ENCODE measurements around the gene SLC2A13.
"Not testable (repeated sequence)": the region's sequence is repeated elsewhere in the genome, so short reads cannot be mapped to it uniquely, and the experiment has no call there.

SLC2A13 gene

GRCh38 chr12:39763071-39763889, 342.6 kb downstream of the SLC2A13 start:
- in situ Hi-C loops (cut with HindIII; ENCODE audit: low pct_ligation_motif_present, low sequenced_read_pairs): no loop called here
- TF ChIP-seq CTCF (IDR thresholded peaks at IDR 0.05; ENCODE audit: low read depth, low read length, missing control alignments): no peak
- no peak overlapping the region for H3K4me3 ChIP-seq (ENCODE audit: low read depth, low read length)
- no peaks in the 10 kb centered on the region for H3K27me3 ChIP-seq (replicated peaks)
- H3K27ac ChIP-seq: no peak overlapping the region
- H3K36me3 ChIP-seq (replicated peaks): no peaks in the 10 kb centered on the region
- no peak for DNase-seq

- no peak overlapping the region for H3K27ac ChIP-seq
- H3K4me3 ChIP-seq (ENCODE audit: low read depth, low read length): no peak overlapping the region
- TF ChIP-seq CTCF (IDR thresholded peaks at IDR 0.05; ENCODE audit: low read depth, low read length, missing control alignments): no peak
- no peaks in the 10 kb centered on the region for H3K36me3 ChIP-seq (replicated peaks)
- no peak for DNase-seq
- in situ Hi-C loops (cut with HindIII; ENCODE audit: low pct_ligation_motif_present, low sequenced_read_pairs): no loop called here
- H3K27me3 ChIP-seq (replicated peaks): no peaks in the 10 kb centered on the region
These were observed 350.4 kb downstream of the SLC2A13 start for GRCh38 chr12:39755478-39755877.

DNA sequence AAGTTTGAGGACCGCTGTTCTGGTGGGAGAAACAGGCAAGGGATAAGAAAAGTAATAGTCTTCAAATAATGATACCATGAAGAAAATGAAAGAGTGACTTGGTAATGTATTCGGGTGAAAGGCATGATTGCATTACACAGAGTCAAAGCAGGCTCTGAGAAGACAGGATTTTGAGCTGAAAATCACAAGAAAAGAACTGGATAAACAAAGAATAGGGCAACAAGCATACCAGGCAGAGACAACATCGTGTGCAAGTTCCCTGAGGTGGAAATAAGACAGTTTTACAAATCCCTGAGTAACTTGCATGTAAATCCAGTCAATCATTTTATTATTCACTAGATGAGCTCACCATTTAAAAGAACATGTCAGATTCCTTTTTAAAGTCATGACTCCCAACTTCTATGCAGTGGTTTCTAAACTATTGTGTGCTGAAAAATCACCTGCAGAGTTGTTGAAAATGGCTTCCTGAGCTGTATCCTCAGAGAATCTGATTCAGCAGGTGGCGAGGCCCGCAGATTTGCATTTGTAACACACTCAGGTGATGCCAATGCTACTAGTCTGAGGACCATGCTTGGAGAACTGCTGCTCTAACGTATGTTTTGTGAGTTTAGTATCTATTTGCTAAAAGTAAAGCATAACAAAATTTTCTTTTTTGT, 353.3 kb downstream of the SLC2A13 start:
- Histone ChIP-seq H3K4me3 (ENCODE audit: low read depth, low read length) (no peak overlapping the region), H3K36me3 (replicated peaks) (no peaks in the 10 kb centered on the region), H3K27ac (no peak overlapping the region), H3K27me3 (replicated peaks) (no peaks in the 10 kb centered on the region)
- TF ChIP-seq CTCF (IDR thresholded peaks at IDR 0.05; ENCODE audit: low read depth, low read length, missing control alignments): no peak
- in situ Hi-C loops (cut with HindIII; ENCODE audit: low pct_ligation_motif_present, low sequenced_read_pairs): no loop called here
- DNase-seq: no peak

DNA sequence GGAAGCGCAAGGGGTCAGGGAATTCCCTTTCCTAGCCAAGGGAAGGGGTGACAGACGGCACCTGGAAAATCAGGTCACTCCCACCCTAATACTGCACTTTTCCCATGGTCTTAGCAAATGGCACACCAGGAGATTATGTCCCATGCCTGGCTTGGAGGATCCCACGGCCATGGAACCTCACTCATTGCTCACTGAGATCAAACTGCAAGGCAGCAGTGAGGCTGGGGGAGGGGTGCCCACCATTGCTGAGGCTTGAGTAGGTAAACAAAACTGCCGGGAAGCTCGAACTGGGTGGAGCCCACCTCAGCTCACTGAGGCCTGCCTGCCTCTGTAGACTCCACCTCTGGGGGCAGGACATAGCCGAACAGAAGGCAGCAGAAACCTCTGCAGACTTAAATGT, 359.7 kb downstream of the SLC2A13 start:
- H3K36me3 ChIP-seq (replicated peaks); DNase-seq; H3K27ac ChIP-seq; H3K4me3 ChIP-seq (ENCODE audit: low read depth, low read length); H3K27me3 ChIP-seq (replicated peaks); in situ Hi-C loops (cut with HindIII; ENCODE audit: low pct_ligation_motif_present, low sequenced_read_pairs): not testable (repeated sequence)

GRCh38 chr12:39743655-39744054, 362.2 kb downstream of the SLC2A13 start:
- TF ChIP-seq CTCF (IDR thresholded peaks at IDR 0.05; ENCODE audit: low read depth, low read length, missing control alignments): no peak
- Histone ChIP-seq H3K36me3 (replicated peaks) (no peaks in the 10 kb centered on the region), H3K27ac (no peak overlapping the region), H3K27me3 (replicated peaks) (no peaks in the 10 kb centered on the region), H3K4me3 (ENCODE audit: low read depth, low read length) (no peak overlapping the region)
- DNase-seq: no peak
- in situ Hi-C loops (cut with HindIII; ENCODE audit: low pct_ligation_motif_present, low sequenced_read_pairs): no loop called here

GRCh38 chr12:39736406-39736805, 369.5 kb downstream of the SLC2A13 start:
- in situ Hi-C loops (cut with HindIII; ENCODE audit: low pct_ligation_motif_present, low sequenced_read_pairs): no loop called here
- DNase-seq: no peak
- no peak for TF ChIP-seq CTCF (IDR thresholded peaks at IDR 0.05; ENCODE audit: low read depth, low read length, missing control alignments)
- Histone ChIP-seq H3K4me3 (ENCODE audit: low read depth, low read length) (no peak overlapping the region), H3K27ac (no peak overlapping the region), H3K36me3 (replicated peaks) (no peaks in the 10 kb centered on the region), H3K27me3 (replicated peaks) (no peaks in the 10 kb centered on the region)
